Hepatocyte (in vitro differentiated cells): ENCODE results near the gene SNRPA1. TPM values are rescaled to one million over a fixed set of nuclear protein-coding genes. Genes with fewer than 3 reads are reported as not detected.

Experiments
- DNase-seq: peaks from one replicate; pipeline ENCODE4 v3.0.0-alpha.2; 2016; ENCODE audit warnings: low spot score
- H2AFZ ChIP-seq: fragments of 200-600 bp; sonication (generic); 2 replicates; pipeline ENCODE4 v1.6.0; 2016; ENCODE audit warnings: antibody characterized with exemption, mild to moderate bottlenecking
- H3K27ac ChIP-seq: fragments of 200-600 bp; sonication (generic); 2 replicates; pipeline ENCODE4 v1.5.1; 2016; ENCODE audit warnings: mild to moderate bottlenecking
- H3K27me3 ChIP-seq: fragments of 200-600 bp; sonication (generic); 2 replicates; pipeline ENCODE4 v1.6.1; 2016
- H3K36me3 ChIP-seq: fragments of 200-600 bp; sonication (generic); replicated peaks from 2 replicates; pipeline ENCODE4 v1.5.1; 2016; ENCODE audit warnings: low read depth; ENCODE audit not compliant: insufficient read depth
- H3K4me1 ChIP-seq: fragments of 200-600 bp; sonication (generic); 2 replicates; pipeline ENCODE4 v1.5.1; 2016; ENCODE audit warnings: mild to moderate bottlenecking, moderate library complexity; ENCODE audit not compliant: insufficient read depth
- H3K4me2 ChIP-seq: fragments of 200-600 bp; sonication (generic); 2 replicates; pipeline ENCODE4 v1.6.0; 2016
- H3K4me3 ChIP-seq: fragments of 200-600 bp; sonication (generic); 2 replicates; pipeline ENCODE4 v1.5.1; 2016; ENCODE audit warnings: mild to moderate bottlenecking
- H3K79me2 ChIP-seq: fragments of 200-600 bp; sonication (generic); 2 replicates; pipeline ENCODE4 v1.6.0; 2017; ENCODE audit warnings: mild to moderate bottlenecking
- H3K9me2 ChIP-seq: fragments of 200-600 bp; sonication (generic); replicated peaks from 2 replicates; pipeline ENCODE4 v1.6.0; 2017; ENCODE audit warnings: mild to moderate bottlenecking; ENCODE audit not compliant: insufficient read depth
- H3K9me3 ChIP-seq: fragments of 200-600 bp; sonication (generic); 2 replicates; pipeline ENCODE4 v1.5.1; 2016; ENCODE audit warnings: low read depth, mild to moderate bottlenecking
- H4K20me1 ChIP-seq: fragments of 200-600 bp; sonication (generic); 2 replicates; pipeline ENCODE4 v1.6.0; 2016; ENCODE audit warnings: mild to moderate bottlenecking; ENCODE audit not compliant: insufficient read depth, poor library complexity, severe bottlenecking
- CTCF ChIP-seq: fragments of 200-600 bp; sonication (generic); IDR thresholded peaks from 2 replicates; pipeline ENCODE4 v1.5.1; 2016; ENCODE audit warnings: antibody characterized with exemption, mild to moderate bottlenecking; ENCODE audit not compliant: poor library complexity
- EZH2 ChIP-seq: fragments of 200-600 bp; sonication (generic); IDR thresholded peaks from 2 replicates; pipeline ENCODE4 v1.6.1; 2016; ENCODE audit warnings: antibody characterized with exemption, mild to moderate bottlenecking, borderline replicate concordance
- EZH2phosphoT487 ChIP-seq: fragments of 200-600 bp; sonication (generic); IDR thresholded peaks from one replicate; pipeline ENCODE4 v1.6.1; 2018; ENCODE audit warnings: antibody characterized with exemption, mild to moderate bottlenecking, low read depth, moderate library complexity; ENCODE audit not compliant: unreplicated experiment, severe bottlenecking
- WGBS: methylation state at CpG from one replicate; pipeline ENCODE4 v1.1.6; 2016; ENCODE audit warnings: low lambda C conversion rate; ENCODE audit errors: missing lambda C conversion rate; 5-methylcytosine and 5-hydroxymethylcytosine counted together
- polyA plus RNA-seq: library from polyadenylated mRNA; unstranded; fragments of >200 nt; fragmentation: Nextera tagmentation; extraction: Ambion mirVana; gene quantifications from 2 replicates; pipeline ENCODE4 v1.2.1, GENCODE V29; 2016
- total RNA-seq: library from RNA; depleted of rRNA; stranded (reverse); fragments of >200 nt; gene quantifications from 2 replicates; pipeline ENCODE4 v1.2.3, GENCODE V29; 2014

SNRPA1 gene
- total and polyA plus RNA-seq, 2 experiments from 2014 or later: 54.7 to 110 TPM

- Histone ChIP-seq H3K9me2 (no peaks in the 10 kb centered on the region), H3K79me2 (peaks cover 60% of the 10 kb centered on the region), H3K4me3 (no peak overlapping the region), H3K27me3 (no peaks in the 10 kb centered on the region), H3K4me2 (no peak overlapping the region), H2AFZ (no peak overlapping the region), H3K4me1 (no peaks in the 10 kb centered on the region), H3K27ac (no peak overlapping the region), H4K20me1 (peaks cover 5% of the 10 kb centered on the region), H3K36me3 (no peaks in the 10 kb centered on the region), H3K9me3 (no peaks in the 10 kb centered on the region)
- DNase-seq: no peak
- no peak for TF ChIP-seq EZH2
- no peak for TF ChIP-seq EZH2phosphoT487
- TF ChIP-seq CTCF: no peak
- WGBS: 96% methylated on average over 9 of the region's 9 CpGs
Observed at GRCh38 chr15:101286471-101287114, 8.5 kb downstream of the SNRPA1 start.

DNA sequence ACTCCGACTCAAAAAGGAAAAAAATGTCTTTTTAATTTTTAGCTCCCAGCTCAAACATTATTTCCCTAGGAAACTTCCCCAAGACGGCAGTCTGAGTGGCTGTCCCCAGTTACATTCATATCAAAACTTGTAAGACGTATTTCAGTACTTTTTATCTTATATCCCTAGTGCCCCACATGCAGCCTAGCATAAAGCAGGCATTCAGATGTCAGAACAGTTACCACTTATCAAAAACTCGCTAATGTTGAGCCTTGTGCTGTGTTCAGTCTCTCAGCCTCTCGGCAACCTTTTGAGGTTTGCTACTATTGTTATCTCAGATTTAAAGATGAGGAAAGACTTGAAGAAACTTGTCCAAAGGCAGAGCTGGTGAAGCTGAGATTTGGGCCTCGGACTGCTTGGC is 11.1 kb downstream of the SNRPA1 start:
- no peaks in the 10 kb centered on the region for H3K9me2 ChIP-seq
- peaks cover 10% of the 10 kb centered on the region for H3K4me1 ChIP-seq
- peaks cover 34% of the 10 kb centered on the region for H3K79me2 ChIP-seq
- H3K36me3 ChIP-seq: no peaks in the 10 kb centered on the region
- no peak overlapping the region for H2AFZ ChIP-seq
- no peaks in the 10 kb centered on the region for H3K9me3 ChIP-seq
- no peak for TF ChIP-seq CTCF
- no peak for TF ChIP-seq EZH2phosphoT487
- no peak for TF ChIP-seq EZH2
- no peak overlapping the region for H3K4me3 ChIP-seq
- no peak for DNase-seq
- H4K20me1 ChIP-seq: no peaks in the 10 kb centered on the region
- WGBS: 96% methylated on average over 6 of the region's 6 CpGs
- no peak overlapping the region for H3K4me2 ChIP-seq
- no peak overlapping the region for H3K27ac ChIP-seq
- no peaks in the 10 kb centered on the region for H3K27me3 ChIP-seq

GRCh38 chr15:101280007-101280406 is 15.0 kb downstream of the SNRPA1 start:
- no peak overlapping the region for H3K4me3 ChIP-seq
- WGBS: 62% methylated on average over 2 of the region's 2 CpGs
- no peak overlapping the region for H2AFZ ChIP-seq
- no peak overlapping the region for H3K4me2 ChIP-seq
- DNase-seq: peak; percentile 65
- H3K9me3 ChIP-seq: no peaks in the 10 kb centered on the region
- peaks cover 24% of the 10 kb centered on the region for H3K79me2 ChIP-seq
- H3K9me2 ChIP-seq: no peaks in the 10 kb centered on the region
- no peaks in the 10 kb centered on the region for H3K36me3 ChIP-seq
- H3K27ac ChIP-seq: peak overlapping the region; percentile 90
- peaks cover 15% of the 10 kb centered on the region for H4K20me1 ChIP-seq
- TF ChIP-seq EZH2: no peak
- no peak for TF ChIP-seq EZH2phosphoT487
- no peak for TF ChIP-seq CTCF
- no peaks in the 10 kb centered on the region for H3K27me3 ChIP-seq
- H3K4me1 ChIP-seq: peaks cover 22% of the 10 kb centered on the region
